ENCODE results near the gene LSS.
"Not testable (repeated sequence)": the region's sequence is repeated elsewhere in the genome, so short reads cannot be mapped to it uniquely, and the experiment has no call there.

Gene LSS

DNA sequence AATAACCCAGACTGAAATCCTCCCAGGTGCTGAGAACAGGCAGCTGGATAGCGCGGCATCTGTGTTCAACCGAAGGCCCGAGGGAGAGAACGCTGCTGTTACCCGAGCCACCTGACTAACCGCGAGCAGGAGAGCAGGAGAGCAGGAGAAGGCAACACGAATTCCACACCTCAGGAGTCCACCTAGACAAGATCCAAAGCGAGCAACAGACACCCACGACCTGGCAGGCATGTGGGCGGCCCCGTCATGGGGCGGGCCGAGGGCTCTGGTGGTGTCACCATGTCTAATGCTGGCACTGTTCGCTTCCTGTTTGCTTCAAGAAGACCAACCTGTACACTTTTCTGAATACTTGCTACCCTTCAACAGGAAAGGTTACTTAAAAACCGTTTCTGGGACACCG lies 23.4 kb downstream of the LSS start:
- no peak for DNase-seq

DNA sequence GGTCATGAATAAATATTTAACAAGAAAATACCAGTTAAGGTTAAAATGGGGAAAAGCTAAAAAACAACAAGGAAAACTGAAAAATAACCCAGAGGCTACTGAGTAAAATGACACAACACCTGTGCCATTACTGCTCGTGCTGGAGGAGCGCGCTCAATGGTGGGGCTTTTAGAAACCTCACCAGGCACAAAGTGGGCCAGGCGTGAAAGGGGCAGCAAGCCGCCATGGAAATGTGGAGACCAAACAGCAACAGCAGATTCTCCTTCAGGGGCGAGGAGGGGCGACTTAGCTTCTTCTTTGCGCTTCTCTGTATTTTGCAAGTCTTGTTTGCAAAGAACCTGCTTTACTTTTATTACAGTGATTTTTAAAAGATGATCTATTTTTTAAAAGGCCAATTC lies 25.4 kb downstream of the LSS start:
- no peak for DNase-seq

DNA sequence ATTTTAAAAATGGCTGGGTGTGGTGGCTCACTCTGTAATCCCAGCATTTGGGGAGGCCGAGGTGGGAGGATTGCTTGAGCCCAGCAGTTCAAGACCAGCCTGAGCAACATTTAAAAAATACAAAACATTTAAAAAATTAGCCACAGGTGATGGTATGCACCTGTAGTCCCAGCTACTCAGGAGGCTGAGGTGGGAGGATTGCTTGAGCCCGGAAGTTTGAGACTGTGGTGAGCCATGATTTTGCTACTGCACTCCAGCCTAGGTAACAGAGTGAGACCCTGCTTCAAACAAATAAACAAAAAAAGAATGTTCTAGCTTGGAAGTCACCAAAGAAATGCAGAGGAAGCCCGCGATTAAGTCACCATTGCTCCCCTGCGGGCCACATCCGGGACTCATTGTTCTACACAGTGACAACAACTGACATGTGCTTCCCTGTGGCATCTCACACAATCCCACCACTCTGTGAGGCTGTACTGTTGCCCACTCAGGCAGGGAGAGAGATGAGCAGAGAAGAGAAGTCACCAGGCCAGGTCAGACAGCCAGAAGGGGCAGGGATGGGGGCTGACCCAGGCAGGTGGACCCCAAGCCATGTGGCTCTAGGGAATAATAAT lies 25.9 kb downstream of the LSS start:
- no peak for DNase-seq

DNA sequence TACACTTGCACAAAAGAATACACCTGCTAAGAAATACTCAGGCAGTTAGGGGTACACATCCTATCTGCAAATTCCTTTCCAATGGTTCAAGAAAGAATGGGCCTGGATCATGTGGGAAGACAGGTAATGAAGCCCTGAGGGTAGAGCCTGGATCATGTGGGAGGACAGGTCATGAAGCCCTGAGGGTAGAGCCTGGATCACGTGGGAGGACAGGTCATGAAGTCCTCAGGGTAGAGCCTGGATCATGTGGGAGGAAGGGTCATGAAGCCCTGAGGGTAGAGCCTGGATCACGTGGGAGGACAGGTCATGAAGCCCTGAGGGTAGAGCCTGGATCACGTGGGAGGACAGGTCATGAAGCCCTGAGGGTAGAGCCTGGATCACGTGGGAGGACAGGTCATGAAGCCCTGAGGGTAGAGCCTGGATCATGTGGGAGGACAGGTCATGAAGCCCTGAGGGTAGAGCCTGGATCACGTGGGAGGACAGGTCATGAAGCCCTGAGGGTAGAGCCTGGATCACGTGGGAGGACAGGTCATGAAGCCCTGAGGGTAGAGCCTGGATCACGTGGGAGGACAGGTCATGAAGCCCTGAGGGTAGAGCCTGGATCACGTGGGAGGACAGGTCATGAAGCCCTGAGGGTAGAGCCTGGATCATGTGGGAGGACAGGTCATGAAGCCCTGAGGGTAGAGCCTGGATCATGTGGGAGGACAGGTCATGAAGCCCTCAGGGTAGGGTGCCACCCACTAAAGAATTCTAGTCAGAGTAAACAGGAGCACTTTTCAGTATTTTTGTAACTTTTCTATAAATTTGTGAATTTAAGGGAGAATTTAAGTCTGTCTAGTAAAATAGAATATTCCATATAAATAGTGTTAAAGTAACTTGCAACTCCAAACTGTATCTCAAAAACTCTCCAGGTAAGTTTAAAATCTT lies 27.4 kb downstream of the LSS start:
- DNase-seq = not testable (repeated sequence)

DNA sequence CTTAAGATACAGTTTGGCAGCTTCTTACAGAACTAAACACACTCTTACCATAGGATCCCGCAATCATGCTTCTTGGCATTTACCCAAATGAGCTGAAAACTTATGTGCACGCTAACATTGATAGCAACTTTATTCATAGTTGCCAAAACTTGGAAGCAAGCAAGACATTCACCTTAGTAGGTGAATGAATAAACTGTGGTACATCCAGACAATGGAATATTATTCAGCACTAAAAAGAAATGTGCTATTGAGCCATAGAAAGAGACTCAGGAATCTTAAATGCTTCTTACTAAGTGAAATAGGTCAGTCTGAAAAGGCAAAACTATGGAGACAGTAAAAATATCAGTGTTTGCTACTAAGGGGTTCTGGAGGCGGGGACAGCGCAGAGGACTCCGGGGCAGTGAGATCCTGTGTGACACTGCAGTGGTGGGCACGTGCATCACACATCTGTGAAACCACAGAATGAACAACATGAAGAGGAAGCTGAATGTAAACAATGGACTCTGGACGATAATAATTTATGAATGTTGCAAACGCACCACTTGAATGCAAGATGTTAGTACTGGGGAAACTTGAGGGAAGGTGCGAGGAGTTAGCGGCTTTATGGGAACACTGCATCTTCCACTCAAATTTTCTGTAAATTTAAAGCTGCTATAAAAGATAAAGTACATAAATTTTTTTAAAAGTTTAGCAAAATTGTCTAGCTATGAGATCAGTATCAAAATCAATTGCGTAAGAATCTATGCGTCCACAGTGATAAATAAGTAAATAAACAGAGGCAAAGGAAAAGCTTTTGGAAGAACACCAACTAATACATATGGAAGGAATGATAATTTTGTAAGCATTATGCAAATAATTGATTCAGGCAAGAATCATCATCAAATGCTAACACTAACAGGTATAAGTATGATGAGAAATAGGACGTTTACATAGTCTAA lies 28.9 kb downstream of the LSS start:
- DNase-seq = no peak

DNA sequence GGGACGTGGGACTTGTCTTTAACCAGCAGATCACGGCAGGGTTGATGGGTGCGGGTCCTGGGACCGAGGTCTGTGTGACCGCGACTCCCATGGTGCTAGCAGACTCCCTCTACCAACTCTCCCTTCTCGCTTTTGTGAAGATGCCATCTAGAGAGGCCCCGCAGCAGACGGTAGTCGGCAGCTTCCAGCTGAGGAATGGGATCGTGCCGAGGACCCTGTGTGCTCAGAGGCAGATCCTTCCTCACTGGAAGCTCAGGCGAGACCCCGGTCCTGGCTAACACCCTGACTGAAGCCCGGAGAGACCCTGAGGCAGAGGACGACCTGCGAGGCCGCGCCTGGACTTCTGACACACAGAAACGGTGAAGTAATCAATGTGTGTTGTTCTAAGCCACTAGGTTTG lies 31.8 kb downstream of the LSS start:
- DNase-seq = no peak

DNA sequence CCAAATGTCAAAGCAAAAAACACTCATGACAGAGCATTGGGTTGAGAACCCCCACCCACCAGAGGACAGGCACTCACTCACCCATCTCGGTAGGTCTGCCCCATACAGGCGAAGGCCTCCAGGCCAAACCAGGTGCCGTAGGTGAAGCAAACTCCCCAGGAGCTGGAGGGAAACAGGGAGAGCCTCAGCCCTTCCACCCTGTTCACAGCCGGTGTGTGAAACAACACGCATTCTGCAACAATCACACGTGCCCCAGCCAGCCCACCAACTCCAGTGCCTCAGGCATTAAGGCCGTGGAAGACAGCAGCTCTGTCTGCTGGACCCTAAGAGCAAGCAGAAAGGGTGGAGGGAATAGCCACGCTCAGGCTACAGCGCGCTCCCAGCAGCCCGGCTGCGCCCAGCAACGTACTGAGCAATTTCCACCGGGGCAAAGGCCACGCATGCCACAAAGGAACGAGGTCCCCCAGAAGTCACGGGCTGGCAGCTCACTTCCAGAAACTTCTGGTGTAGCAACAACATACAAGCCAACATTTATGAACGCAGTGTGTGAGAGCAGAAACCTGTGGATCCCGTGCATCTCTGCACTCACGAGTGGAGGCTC lies 32.9 kb downstream of the LSS start:
- DNase-seq = no peak

DNA sequence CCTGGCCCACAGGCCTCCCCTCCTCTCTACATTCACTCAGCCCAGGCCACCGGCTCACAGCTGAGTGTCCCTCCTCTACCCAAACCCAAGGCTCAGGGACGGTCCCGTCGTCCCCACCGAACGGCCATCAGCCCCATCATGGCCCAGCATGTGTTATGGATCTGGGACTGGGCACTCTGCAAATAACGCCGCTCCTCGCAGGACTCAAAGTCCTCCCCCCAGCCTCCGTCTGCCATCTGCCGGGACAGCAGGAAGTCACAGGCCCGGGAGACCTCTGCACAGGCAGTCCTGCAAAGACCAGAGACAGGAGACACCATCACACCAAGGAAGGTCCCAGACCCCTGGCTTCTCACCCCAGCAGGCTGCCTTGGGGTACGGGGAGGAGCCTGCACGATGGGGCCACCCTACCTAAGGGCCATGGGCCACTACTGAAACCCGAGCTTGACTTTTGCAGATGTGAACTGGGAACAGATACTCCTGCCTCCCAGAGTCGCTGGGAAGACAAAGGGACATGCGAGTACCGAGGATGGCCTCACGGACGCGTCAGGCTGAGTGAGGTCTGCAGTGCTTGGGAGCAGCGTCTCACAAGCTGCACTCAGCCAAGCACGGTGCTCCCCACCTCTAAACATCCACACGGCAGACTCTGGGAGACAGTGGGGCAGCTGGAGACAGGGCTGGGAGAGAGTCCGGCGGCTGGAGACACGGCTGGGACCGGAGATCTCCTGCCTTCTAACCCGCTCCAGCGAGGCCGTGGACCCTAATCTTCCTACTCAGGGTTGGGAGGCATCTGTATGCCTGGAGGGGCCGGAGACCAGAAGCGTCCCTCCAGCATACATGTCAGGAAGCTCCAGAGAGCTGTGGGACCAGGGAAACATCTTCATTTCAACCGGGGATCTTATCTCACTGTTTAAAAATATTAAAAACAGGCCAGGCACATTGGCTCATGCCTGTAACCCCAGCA lies 33.9 kb downstream of the LSS start:
- DNase-seq = no peak

DNA sequence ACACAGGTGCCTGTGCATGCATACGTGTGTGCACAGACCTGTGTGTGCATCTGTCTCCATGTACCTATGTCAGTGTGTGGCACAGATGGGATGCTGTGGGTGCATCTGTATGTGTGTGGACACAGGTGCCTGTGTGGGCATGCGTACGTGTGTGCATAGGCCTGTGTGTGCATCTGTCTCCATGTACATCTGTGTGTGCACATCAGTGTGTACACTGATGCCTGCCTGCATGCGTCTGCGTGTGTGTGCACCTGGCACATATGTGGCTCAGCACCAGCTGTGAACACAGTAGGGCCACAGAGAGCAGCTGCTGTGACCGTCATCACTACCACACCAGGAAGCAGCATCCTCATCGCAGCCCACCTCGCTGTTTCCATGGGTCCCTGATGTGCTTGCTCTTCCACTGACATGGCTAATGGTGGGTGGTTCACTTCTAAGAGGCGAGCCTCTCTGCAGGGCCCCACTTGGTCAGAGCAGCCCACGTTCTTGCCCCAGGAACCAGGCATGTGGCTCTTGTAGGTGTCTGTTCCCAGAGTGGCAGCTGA lies 34.7 kb downstream of the LSS start:
- no peak for DNase-seq

DNA sequence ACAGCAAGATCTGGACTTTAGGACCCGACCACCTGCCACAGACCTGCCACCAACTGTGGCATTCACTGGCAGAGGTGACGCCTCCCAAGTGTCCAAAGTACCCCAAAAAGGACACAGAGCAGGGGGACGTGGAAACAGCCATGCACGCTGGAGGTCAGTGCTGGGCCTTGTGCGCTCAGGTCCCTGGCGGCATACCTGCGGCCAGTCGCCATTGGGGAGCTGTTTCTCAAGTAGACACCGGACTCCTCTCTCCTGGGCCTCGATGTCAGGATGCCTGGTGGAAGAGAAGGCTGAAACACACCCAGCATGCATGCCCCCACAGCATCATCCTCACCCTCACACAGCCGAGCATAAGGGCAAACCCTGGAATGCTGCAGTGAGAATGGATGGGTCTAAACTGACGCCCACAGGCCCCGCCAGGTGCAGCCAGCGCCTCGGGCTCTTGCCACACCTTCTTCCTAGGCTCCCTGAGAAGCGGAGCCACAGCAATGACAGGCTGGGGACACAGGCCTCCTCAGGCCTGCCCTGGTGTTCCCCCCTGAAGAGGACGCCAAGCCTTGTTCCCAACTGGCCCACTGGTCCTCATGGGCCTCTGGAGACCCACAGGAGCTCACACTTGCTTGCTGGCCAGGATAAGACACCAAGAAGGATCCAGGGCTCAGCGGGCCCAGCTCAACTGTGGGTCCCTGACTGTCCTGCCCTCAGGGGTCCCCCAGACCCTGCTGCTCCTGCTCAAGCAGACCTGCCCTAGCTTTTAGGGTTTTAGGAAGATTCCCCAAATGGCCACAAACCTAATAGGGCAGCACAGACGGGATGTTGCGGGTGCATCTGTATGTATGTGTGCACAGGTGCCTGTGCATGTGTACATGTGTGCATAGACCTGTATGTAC lies 36.6 kb downstream of the LSS start:
- DNase-seq = no peak

DNA sequence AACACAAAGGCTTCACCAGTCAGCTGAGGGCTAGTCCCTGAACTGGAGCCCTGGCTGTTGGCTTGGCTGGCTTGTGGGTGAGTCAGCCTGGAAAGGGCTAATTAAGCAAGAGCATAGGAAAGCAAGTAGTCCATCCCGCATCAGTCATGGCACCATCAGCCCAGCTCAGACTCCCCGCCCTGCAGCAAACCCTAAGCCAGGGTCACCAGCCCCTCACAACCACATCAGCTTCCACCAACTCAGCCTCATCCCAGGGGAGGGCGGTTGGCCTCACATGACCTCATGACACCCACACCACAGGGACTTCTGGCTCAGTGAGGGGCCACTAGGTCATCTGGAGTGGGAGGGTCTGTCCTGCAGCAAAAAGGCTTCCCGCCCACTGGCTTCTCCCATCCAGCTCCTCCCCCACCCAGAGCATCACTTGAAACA lies 37.3 kb downstream of the LSS start:
- no peak for DNase-seq

DNA sequence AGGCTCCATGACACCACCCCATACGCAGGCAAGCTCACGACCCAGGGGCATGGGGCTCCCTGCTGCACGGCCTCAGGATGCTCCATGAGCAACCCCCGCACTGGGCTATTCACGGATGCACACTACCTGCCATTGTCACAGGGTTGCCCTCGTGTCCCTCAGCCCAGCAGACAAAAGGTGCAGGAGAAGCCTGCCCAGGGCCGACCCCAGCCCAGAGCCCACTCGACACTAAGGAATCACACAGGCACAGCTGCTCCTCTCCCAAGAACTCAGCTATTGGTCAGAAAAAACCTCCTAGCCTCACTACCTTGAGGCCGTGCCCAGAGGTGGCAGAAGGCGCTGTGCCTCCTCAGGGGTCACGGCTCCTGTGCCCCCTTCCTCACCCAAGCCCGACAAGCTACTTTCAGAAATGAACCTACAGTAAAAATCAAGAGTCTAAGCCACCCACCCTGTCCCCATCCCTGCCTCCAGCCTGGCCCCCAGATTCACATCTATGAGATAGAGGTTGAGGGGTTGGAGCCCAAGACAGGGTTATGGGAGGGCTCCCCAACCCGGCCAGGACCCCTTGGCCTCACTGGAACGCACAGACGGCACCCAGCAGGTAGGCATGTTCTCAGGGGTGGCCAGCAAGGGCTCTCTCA lies 38.0 kb downstream of the LSS start:
- DNase-seq = no peak

DNA sequence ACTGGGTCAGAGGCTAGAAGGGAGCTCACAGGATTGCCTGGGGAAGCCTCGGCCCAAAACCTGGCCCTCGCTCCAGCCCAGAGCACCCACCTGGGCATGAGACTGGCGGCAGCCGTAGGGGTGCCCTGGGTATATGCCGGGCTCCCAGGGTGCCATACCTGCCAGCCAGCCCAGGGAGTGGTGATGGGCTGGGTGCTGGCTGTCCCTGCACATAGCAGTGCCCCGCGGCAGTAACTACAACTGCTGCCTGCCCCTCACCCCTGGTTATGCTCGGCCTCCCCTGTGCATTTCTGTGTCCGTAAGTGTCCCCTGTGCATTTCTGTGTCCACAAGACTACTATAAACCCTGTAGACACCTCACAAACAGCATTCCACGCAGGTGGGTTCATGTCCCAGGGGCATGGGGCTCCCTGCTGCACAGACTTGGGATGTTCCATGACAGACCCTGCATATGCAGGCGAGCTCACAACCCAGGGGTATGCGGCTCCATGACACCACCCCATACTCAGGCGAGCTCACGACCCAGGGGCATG lies 38.5 kb downstream of the LSS start:
- no peak for DNase-seq

DNA sequence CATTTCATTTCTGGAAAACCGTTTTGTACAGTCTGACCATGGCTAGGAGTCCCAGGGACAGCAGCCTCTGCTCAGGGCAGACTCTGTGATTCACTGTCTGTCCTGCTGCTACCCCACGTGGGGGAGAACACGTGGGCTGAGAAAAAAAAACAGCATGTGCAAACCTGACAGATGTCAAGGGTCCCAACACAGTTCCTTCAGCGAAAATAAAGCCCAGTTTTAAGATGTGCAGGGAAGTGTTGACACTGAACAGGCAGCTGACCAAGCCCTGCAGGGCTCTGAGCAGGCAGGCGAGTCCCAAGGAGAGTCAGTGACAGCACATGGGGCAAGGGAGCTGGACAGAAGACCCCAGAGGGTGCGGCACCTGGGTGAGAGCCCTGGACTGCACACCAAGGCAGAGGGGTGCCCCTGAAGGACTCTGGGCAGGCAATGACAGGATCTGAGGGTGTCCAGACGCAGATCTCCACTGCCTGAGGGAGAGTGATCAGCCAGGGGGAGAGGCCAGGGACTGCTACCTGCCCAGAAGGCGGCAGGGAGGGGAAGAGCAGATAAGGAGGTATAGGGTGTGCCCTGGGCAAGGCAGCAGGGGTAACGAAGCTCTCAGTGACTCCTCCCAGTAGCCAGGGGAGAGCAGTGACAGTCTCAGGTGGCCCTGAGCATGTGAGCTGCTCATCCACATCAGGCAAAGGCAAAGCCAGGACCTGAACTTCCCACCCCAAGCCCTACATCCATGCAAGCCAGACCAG lies 39.2 kb downstream of the LSS start:
- DNase-seq = no peak

DNA sequence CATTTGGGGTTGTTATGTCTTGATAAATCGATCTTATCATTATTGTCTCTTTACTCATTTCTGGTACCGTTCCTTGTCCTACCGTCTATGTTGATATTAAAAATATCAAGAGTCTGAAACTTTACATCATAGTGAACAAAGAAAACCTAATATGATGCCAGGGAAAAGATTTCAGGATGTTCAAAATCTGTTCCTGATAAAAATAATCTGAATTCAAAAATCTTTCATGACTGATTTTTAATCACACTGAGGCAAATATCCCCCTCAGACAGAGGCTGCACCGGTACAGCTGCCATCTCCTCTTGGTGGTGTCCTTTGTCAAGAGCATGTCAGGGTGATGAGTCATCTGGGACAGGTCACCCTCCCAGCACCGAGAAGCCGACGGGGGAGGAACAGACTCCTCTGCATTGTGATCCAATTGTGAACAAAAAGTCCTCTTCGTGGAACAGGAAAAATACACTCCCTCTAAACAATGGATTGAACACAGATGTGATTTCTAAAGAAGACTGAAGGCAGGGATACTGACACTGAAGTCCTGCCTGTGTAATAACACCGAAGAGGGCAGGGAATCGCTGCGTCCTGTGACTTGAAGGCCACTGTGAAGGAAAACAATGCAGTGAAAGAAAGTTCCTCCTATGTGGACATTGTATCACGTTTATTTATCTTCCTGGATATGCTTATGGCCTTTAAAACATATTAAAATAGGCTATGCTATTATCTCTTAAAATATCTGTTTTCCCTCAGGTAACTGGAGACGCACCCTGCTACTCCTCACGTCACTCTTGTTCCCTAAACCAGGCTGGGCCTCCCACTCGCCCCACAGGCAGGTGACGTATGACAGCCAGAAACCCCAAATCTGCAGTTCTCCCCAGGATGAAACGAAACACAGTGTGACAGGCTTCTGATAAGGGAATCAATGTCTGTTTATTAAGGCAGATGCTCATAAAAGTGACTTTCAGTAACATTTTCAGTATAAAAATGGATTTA lies 40.1 kb downstream of the LSS start:
- no peak for DNase-seq

DNA sequence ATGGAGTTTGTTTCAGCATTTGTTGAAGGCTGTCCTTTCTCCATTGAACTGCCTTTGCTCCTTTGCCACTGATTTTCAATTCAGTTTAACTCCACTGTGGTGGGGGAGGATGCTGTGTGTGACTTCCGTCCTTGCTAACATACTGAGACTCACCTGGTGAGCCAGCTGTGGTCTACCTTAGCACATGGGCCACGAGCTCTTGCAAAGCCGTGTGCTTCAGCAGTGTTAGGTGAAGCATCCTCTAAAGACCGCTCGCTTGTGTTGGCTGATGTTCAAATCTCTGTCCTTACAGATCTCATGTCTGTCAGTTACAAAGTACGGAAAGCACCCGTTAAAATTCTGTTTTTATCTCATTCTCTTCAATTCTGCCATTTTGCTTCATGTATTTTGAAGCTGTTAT lies 40.8 kb downstream of the LSS start:
- no peak for DNase-seq

DNA sequence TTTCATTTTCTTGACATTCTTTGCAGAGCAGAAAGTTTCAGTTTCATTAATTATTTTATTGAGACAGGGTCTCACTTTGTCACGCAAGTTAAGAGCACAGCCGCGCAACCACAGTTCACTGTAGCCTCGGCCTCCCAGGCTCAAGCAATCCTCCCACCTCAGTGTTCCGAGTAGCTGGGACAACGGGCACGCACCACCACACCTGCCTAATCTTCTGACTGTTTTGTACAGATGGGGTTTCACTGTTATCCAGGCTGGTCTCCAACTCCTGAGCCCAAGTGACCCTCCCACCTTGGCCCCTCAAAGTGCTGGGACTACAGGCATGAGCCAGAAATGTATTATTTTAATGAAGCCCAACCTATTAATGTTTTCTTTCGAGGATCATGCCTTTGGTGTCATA lies 41.3 kb downstream of the LSS start:
- no peak for DNase-seq

DNA sequence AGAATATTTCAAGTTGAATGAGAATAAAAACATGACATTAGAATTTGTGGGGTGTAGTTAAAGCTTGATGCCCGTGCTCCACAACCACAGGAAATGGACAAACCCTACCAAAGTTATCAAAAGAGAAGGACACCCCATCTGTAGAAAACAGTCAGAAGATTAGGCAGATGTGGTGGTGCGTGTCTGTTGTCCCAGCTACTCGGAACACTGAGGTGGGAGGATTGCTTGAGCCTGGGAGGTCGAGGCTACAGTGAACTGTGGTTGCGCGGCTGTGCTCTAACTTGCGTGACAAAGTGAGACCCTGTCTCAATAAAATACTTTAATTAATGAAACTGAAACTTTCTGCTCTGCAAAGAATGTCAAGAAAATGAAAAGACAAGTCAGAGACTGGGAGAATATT lies 42.9 kb downstream of the LSS start:
- DNase-seq = no peak
